ENCODE measurements around the gene BMP8A. TPM values are rescaled to one million over a fixed set of nuclear protein-coding genes. Genes with fewer than 3 reads are reported as not detected.

BMP8A gene
- total and polyA plus RNA-seq, 9 of the 15 experiments (the other 6 are each of a cell fraction or from before 2014, with no cell fraction given) = 0.05 to 0.31 TPM; not detected in 7

GRCh38 chr1:39508266-39508665 lies 16.8 kb downstream of the BMP8A start:
- 6% methylated on average over 6 of the region's 6 CpGs for WGBS (ENCODE audit: insufficient coverage, low coverage, missing lambda C conversion rate)
- Histone ChIP-seq H3K79me2 (ENCODE audit: control insufficient read depth, insufficient read depth, low read length) (no peaks in the 10 kb centered on the region), H3K9me3 (replicated peaks; ENCODE audit: control insufficient read depth, insufficient read depth, low read depth, low read length) (no peaks in the 10 kb centered on the region), H3K27me3 (ENCODE audit: control insufficient read depth in 2 of 2, insufficient read depth in 2 of 2, low read length in 2 of 2) (no peaks in the 10 kb centered on the region), H4K20me1 (replicated peaks; ENCODE audit: control insufficient read depth, insufficient read depth, low read length) (no peaks in the 10 kb centered on the region), H3K4me1 (replicated peaks in 1 of 2; ENCODE audit: control insufficient read depth in 2 of 2, insufficient read depth in 2 of 2, low read length in 2 of 2) (peaks cover 6 to 8% of the 10 kb centered on the region in 2 experiments; a peak in 2 of 5 replicates), H3K4me3 (no peak overlapping the region), H3K27ac (ENCODE audit: extremely low read depth, low read depth, low read length) (no peak overlapping the region), H2AFZ (ENCODE audit: low read depth, low read length) (peak overlapping the region; percentile 32; the same call in 1 of the 2 replicates), H3K9ac (ENCODE audit: insufficient read depth in 1 of 2, low read depth in 2 of 2, low read length in 2 of 2) (no peak overlapping the region), H3K36me3 (ENCODE audit: control insufficient read depth, insufficient read depth, low read length) (no peaks in the 10 kb centered on the region), H3K4me2 (ENCODE audit: insufficient read depth, low read length) (no peak overlapping the region), H3K9me1 (ENCODE audit: control insufficient read depth, insufficient read depth, low read length) (no peaks in the 10 kb centered on the region)
- in situ Hi-C loops (cut with MboI) (loop anchor here (10.0 kb wide), 1 partner anchor 267 kb away; the partner anchor contains the start of gene OXCT2), intact Hi-C loops (cut with micrococcal nuclease) (loop anchor here (5.0 kb wide), 1 partner anchor 149 kb away; no protein-coding TSS in a partner anchor)
- no peak for DNase-seq (ENCODE audit: extremely low read depth in 1 of 4, low spot score in 3 of 4)
- no TSS peak for BruUV-seq (replicated peaks)
- CTCF ChIA-PET (ENCODE audit: low intra/inter-chr PET ratio) = interaction anchor here (0.7 to 1.2 kb wide), 2 partner anchors 31 to 684 kb away, joined by 3 to 5 read pairs; no protein-coding TSS in a partner anchor
- FAIRE-seq = no peak
- POLR2A ChIA-PET = interaction anchor here (0.7 kb wide), 1 partner anchor 232 kb away, joined by 3 read pairs; no protein-coding TSS in a partner anchor
- no peak for ATAC-seq
- TF ChIP-seq HDAC3 (IDR thresholded peaks at IDR 0.05; ENCODE audit: borderline replicate concordance, partially characterized antibody) (no peak), FOS (IDR thresholded peaks at IDR 0.05; ENCODE audit: extremely low read depth, insufficient read length) (no peak), HMG20A (CRISPR knock-in tag; conservative IDR thresholded peaks at IDR 0.05) (no peak), POLR3A (IDR thresholded peaks at IDR 0.05; ENCODE audit: borderline replicate concordance, extremely low read depth, insufficient read depth, insufficient read length) (no peak), ZNF253 (CRISPR knock-in tag; conservative IDR thresholded peaks at IDR 0.05) (no peak)

All from K562 (cell line).